GM23248 (cell line): ENCODE data around the gene AFDN. TPM values are rescaled to one million over a fixed set of nuclear protein-coding genes. Genes with fewer than 3 reads are reported as not detected.

Experiments
- DNase-seq: peaks from one replicate; pipeline ENCODE4 v3.0.0-alpha.2; 2015
- H2AFZ ChIP-seq: fragments of 200-600 bp; sonication (generic); 2 replicates; pipeline ENCODE4 v1.6.1; 2016; ENCODE audit warnings: antibody characterized with exemption
- H3F3A ChIP-seq: fragments of 200-600 bp; sonication (generic); 2 replicates; pipeline ENCODE4 v1.6.1; 2016; ENCODE audit warnings: mild to moderate bottlenecking, antibody characterized with exemption, mixed run types; ENCODE audit not compliant: insufficient read depth
- H3K27ac ChIP-seq: fragments of 200-600 bp; sonication (generic); 2 replicates; pipeline ENCODE4 v1.5.1; 2016; ENCODE audit warnings: mild to moderate bottlenecking
- H3K27me3 ChIP-seq: fragments of 200-600 bp; sonication (generic); replicated peaks from 2 replicates; pipeline ENCODE4 v1.6.1; 2016; ENCODE audit warnings: mild to moderate bottlenecking; ENCODE audit not compliant: insufficient read depth
- H3K36me3 ChIP-seq: fragments of 200-600 bp; sonication (generic); 2 replicates; pipeline ENCODE4 v1.6.1; 2016; ENCODE audit warnings: low read depth, mild to moderate bottlenecking
- H3K4me1 ChIP-seq: fragments of 200-600 bp; sonication (generic); 2 replicates; pipeline ENCODE4 v1.6.1; 2016; ENCODE audit warnings: mild to moderate bottlenecking; ENCODE audit not compliant: insufficient read depth
- H3K4me2 ChIP-seq: fragments of 200-600 bp; sonication (generic); one replicate; pipeline ENCODE4 v1.6.1; 2016; ENCODE audit warnings: mild to moderate bottlenecking; ENCODE audit not compliant: unreplicated experiment
- H3K4me3 ChIP-seq: fragments of 200-600 bp; sonication (generic); 2 replicates; pipeline ENCODE4 v1.5.1; 2016; ENCODE audit warnings: mild to moderate bottlenecking
- H3K79me2 ChIP-seq: fragments of 200-600 bp; sonication (generic); 2 replicates; pipeline ENCODE4 v1.6.1; 2016; ENCODE audit warnings: mild to moderate bottlenecking; ENCODE audit not compliant: insufficient read depth
- H3K9ac ChIP-seq: fragments of 200-600 bp; sonication (generic); 2 replicates; pipeline ENCODE4 v1.6.1; 2016; ENCODE audit warnings: mild to moderate bottlenecking
- H3K9me2 ChIP-seq: fragments of 200-600 bp; sonication (generic); 2 replicates; pipeline ENCODE4 v1.6.1; 2016; ENCODE audit warnings: mixed run types, mild to moderate bottlenecking, moderate library complexity; ENCODE audit not compliant: insufficient read depth
- H3K9me3 ChIP-seq: fragments of 200-600 bp; sonication (generic); one replicate; pipeline ENCODE4 v1.6.1; 2017; ENCODE audit warnings: low read depth
- H4K20me1 ChIP-seq: fragments of 200-600 bp; sonication (generic); 2 replicates; pipeline ENCODE4 v1.6.0; 2016; ENCODE audit not compliant: insufficient read depth
- EZH2 ChIP-seq: fragments of 200-600 bp; sonication (generic); IDR thresholded peaks from 2 replicates; pipeline ENCODE4 v1.6.1; 2018; ENCODE audit warnings: antibody characterized with exemption, mild to moderate bottlenecking; ENCODE audit not compliant: insufficient read depth, poor library complexity, severe bottlenecking
- EZH2phosphoT487 ChIP-seq: fragments of 200-600 bp; sonication (generic); IDR thresholded peaks from 2 replicates; pipeline ENCODE4 v1.6.1; 2018; ENCODE audit warnings: antibody characterized with exemption, moderate library complexity, mild to moderate bottlenecking, low read depth; ENCODE audit not compliant: insufficient read depth
- WGBS, 2 experiments: methylation state at CpG; one replicate each; pipeline ENCODE4 v1.1.6; 2015 to 2017; ENCODE audit warnings: low lambda C conversion rate in 2 of 2, low coverage in 1 of 2; ENCODE audit errors: missing lambda C conversion rate in 2 of 2; 5-methylcytosine and 5-hydroxymethylcytosine counted together
- in situ Hi-C: fragments of 300-500 bp; cut with MboI; formaldehyde crosslinking; loops from 2 replicates; pipeline ENCODE4 v1.15.0; 2020
- polyA plus RNA-seq: library from polyadenylated mRNA; unstranded; fragments of >200 nt; fragmentation: Nextera tagmentation; extraction: Ambion mirVana; gene quantifications from 2 replicates; pipeline ENCODE4 v1.2.1, GENCODE V29; 2016
- total RNA-seq: library from RNA; depleted of rRNA; stranded (reverse); fragments of >200 nt; shearing (Covaris generic); gene quantifications from 2 replicates; pipeline ENCODE4 v1.2.3, GENCODE V29; 2014; rRNA removed

AFDN gene
- total RNA-seq: 13.8 and 26.2 TPM in 2 replicates
- 4.5 and 5.4 TPM in 2 replicates for polyA plus RNA-seq

GRCh38 chr6:167826896-167827582 lies at the start of gene AFDN:
Gene AFDN (plus strand): TSS chr6:167826911. CDS start chr6:167827133, 222 bp downstream.
- peaks cover 43% of the 10 kb centered on the region for H3K79me2 ChIP-seq
- H3F3A ChIP-seq: peaks cover 23% of the 10 kb centered on the region
- peak within 1 kb of the TSS; percentile 77 for H3K9ac ChIP-seq
- WGBS, 2 experiments: 1% methylated on average over 59 of the region's 108 CpGs; no CpG with 5 or more reads in 1 of the 2 experiments
- H3K27ac ChIP-seq: peak within 1 kb of the TSS; percentile 42
- TF ChIP-seq EZH2 (no peak), EZH2phosphoT487 (no peak)
- peak within 1 kb of the TSS; percentile 86 for H3K4me3 ChIP-seq
- no peaks in the 10 kb centered on the region for H3K9me2 ChIP-seq
- H3K27me3 ChIP-seq: no peaks in the 10 kb centered on the region
- in situ Hi-C loops: no loop called here
- peaks cover 13% of the 10 kb centered on the region for H4K20me1 ChIP-seq
- H2AFZ ChIP-seq: peak within 1 kb of the TSS; percentile 95
- H3K36me3 ChIP-seq: no peaks in the 10 kb centered on the region
- DNase-seq: peak; percentile 72
- peak within 1 kb of the TSS; percentile 75 for H3K4me2 ChIP-seq
- H3K9me3 ChIP-seq: no peaks in the 10 kb centered on the region
- H3K4me1 ChIP-seq: 0 out of 2 replicates have a peak, but pooled peaks cover 7% of the 10 kb centered on the region

GRCh38 chr6:167778497-167779128 lies 48.1 kb upstream of the AFDN start:
- no peaks in the 10 kb centered on the region for H3K36me3 ChIP-seq
- DNase-seq: no peak

DNA sequence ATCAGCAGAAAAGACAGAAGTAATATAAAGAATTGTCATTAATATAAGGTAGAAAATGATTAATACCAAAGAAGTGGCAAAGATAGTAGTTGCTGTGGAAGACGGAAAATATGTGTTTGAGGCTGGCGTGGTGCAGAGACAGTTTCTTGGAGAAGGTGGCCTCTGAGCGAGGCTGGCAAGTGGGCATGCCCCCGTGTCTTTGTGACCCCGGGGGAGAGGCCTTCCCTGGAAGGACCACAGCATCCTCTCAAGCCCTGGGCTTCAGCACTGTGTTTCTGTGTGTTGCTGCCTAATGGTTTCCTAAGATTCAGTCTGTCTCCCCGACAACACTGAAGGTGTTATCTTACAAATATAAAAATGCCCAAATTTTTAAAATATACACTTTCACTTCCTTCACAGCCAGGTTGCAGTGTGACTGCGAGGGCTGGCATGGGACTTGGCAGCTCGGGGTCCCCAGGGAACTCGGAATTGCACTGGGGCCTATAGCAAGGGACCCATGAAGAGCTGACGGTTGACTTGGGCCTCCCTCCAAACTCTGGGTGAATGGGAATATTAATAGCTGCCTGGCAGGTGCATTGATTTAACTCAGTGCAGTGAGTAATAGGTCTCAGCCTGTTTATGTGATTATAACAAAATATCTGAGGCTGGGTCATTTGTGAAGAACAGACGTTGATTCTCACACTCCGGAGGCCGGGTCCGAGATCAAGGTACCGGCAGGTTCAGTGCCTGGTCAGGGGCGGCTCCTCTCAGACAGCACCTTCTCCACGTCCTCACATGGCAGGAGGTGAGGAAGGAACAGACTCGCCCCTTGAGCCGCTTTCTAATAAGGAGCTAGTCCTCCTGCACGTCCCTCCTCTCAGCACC lies 47.4 kb upstream of the AFDN start:
- TF ChIP-seq EZH2 (no peak), EZH2phosphoT487 (no peak)
- no peak overlapping the region for H3K9ac ChIP-seq
- H3K36me3 ChIP-seq: no peaks in the 10 kb centered on the region
- no peaks in the 10 kb centered on the region for H3K9me2 ChIP-seq
- no peaks in the 10 kb centered on the region for H3K9me3 ChIP-seq
- H3K79me2 ChIP-seq: no peaks in the 10 kb centered on the region
- no peak overlapping the region for H2AFZ ChIP-seq
- no peaks in the 10 kb centered on the region for H3K27me3 ChIP-seq
- H4K20me1 ChIP-seq: no peaks in the 10 kb centered on the region
- no peaks in the 10 kb centered on the region for H3K4me1 ChIP-seq
- H3K4me3 ChIP-seq: no peak overlapping the region
- in situ Hi-C loops: no loop called here
- no peaks in the 10 kb centered on the region for H3F3A ChIP-seq
- no peak for DNase-seq
- H3K27ac ChIP-seq: no peak overlapping the region
- H3K4me2 ChIP-seq: no peak overlapping the region
- WGBS, 2 experiments: 63 to 66% methylated on average over 20 of the region's 20 CpGs

More at GRCh38 chr6:167778497-167779128, 48.1 kb upstream of the AFDN start:
- Histone ChIP-seq H3K27me3 (no peaks in the 10 kb centered on the region), H3K79me2 (no peaks in the 10 kb centered on the region), H3K4me1 (no peaks in the 10 kb centered on the region), H3K4me2 (no peak overlapping the region), H3K27ac (no peak overlapping the region), H3K9ac (no peak overlapping the region), H3F3A (no peaks in the 10 kb centered on the region), H4K20me1 (no peaks in the 10 kb centered on the region), H3K9me2 (no peaks in the 10 kb centered on the region), H2AFZ (no peak overlapping the region), H3K9me3 (no peaks in the 10 kb centered on the region), H3K4me3 (no peak overlapping the region)
- no peak for TF ChIP-seq EZH2
- TF ChIP-seq EZH2phosphoT487: no peak
- WGBS, 2 experiments: 70 to 74% methylated on average over 21 of the region's 21 CpGs
- in situ Hi-C loops: no loop called here

GRCh38 chr6:167779993-167780655 lies 46.6 kb upstream of the AFDN start:
- Histone ChIP-seq H3K4me2 (no peak overlapping the region), H3K9me2 (no peaks in the 10 kb centered on the region), H3K4me3 (no peak overlapping the region), H3K27me3 (no peaks in the 10 kb centered on the region), H3K36me3 (no peaks in the 10 kb centered on the region), H3K9ac (no peak overlapping the region), H3K79me2 (no peaks in the 10 kb centered on the region), H3K9me3 (no peaks in the 10 kb centered on the region), H2AFZ (no peak overlapping the region), H3F3A (no peaks in the 10 kb centered on the region), H3K27ac (no peak overlapping the region), H3K4me1 (no peaks in the 10 kb centered on the region), H4K20me1 (no peaks in the 10 kb centered on the region)
- TF ChIP-seq EZH2: no peak
- TF ChIP-seq EZH2phosphoT487: no peak
- in situ Hi-C loops: no loop called here
- DNase-seq: no peak
- 65 to 66% methylated on average over 15 of the region's 15 CpGs for WGBS, 2 experiments
